Measurements from ENCODE around the gene SCN10A. TPM values are rescaled to one million over a fixed set of nuclear protein-coding genes. Genes with fewer than 3 reads are reported as not detected.

The SCN10A gene
- total RNA-seq, 1 experiment from 2014 or later, result not detected

DNA sequence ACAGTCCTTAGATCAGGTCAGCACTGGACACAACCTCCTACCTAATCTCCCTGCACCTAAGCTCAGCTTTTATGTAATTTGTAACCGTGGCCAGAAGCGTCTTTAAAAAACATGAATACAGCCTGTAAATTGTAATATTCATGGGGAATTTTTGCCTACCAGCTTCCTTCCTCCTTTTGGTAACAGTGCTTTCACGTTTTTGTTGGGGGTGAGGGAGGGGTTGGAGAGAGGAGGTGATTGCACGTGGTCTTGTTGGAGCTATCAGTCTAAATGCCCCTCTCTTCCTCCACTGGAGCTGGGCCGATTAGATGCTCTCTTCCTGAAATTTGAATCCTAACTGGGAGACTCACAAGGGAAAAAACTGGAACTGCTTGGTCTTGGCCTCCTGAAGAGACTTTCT is 131.5 kb downstream of the SCN10A start:
- TF ChIP-seq, protein P1, sequence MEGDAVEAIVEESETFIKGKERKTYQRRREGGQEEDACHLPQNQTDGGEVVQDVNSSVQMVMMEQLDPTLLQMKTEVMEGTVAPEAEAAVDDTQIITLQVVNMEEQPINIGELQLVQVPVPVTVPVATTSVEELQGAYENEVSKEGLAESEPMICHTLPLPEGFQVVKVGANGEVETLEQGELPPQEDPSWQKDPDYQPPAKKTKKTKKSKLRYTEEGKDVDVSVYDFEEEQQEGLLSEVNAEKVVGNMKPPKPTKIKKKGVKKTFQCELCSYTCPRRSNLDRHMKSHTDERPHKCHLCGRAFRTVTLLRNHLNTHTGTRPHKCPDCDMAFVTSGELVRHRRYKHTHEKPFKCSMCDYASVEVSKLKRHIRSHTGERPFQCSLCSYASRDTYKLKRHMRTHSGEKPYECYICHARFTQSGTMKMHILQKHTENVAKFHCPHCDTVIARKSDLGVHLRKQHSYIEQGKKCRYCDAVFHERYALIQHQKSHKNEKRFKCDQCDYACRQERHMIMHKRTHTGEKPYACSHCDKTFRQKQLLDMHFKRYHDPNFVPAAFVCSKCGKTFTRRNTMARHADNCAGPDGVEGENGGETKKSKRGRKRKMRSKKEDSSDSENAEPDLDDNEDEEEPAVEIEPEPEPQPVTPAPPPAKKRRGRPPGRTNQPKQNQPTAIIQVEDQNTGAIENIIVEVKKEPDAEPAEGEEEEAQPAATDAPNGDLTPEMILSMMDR (IDR thresholded peaks at IDR 0.05; ENCODE audit: unreplicated experiment), result no peak
- intact Hi-C loops (cut with micrococcal nuclease), result no loop called here
- POLR2A ChIA-PET, result no interaction called here
- Mint-ChIP-seq H3K27ac (ENCODE audit: low read depth, unreplicated experiment) (no peak overlapping the region), H3K36me3 (ENCODE audit: insufficient read depth, unreplicated experiment) (no peaks in the 10 kb centered on the region), H3K4me1 (ENCODE audit: insufficient read depth, unreplicated experiment) (no peaks in the 10 kb centered on the region), H3K27me3 (ENCODE audit: insufficient read depth, unreplicated experiment) (peaks cover 52% of the 10 kb centered on the region), H3K4me3 (ENCODE audit: unreplicated experiment) (no peak overlapping the region), H3K9me3 (ENCODE audit: unreplicated experiment) (no peaks in the 10 kb centered on the region)
- BruUV-seq (replicated peaks), result no TSS peak
- no peak for DNase-seq (ENCODE audit: unreplicated experiment)
- CTCF ChIA-PET, result interaction anchor here (0.5 to 1.1 kb wide), 5 partner anchors 48 to 345 kb away, joined by 3 to 5 read pairs (median 3); partner anchors contain the start of gene EXOG

DNA sequence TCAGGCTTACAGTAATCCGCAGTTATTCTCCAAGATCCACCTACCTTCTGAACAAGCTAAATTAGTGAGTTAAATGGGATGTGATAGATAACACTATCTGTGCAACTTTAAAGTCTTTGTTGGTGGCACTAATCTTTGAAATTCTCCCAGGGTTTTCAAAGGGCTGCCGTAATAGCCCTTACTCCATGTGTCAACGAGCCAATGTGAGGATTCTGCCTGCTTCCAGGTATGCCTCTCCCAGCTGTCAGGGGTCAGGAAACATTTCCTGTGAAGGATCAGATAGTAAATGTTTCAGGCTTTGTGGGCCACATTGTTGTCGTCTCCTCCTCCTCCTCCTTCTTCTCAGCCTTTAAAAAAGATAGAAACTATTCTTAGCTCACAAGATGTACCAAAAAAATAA is 146.3 kb downstream of the SCN10A start:
- Mint-ChIP-seq H3K9me3 (ENCODE audit: unreplicated experiment) (no peaks in the 10 kb centered on the region), H3K4me1 (ENCODE audit: insufficient read depth, unreplicated experiment) (no peaks in the 10 kb centered on the region), H3K4me3 (ENCODE audit: unreplicated experiment) (no peak overlapping the region), H3K27me3 (ENCODE audit: insufficient read depth, unreplicated experiment) (peaks cover 71% of the 10 kb centered on the region), H3K36me3 (ENCODE audit: insufficient read depth, unreplicated experiment) (no peaks in the 10 kb centered on the region), H3K27ac (ENCODE audit: low read depth, unreplicated experiment) (no peak overlapping the region)
- DNase-seq (ENCODE audit: unreplicated experiment), result no peak
- intact Hi-C loops (cut with micrococcal nuclease), result no loop called here
- TF ChIP-seq, protein P1 (IDR thresholded peaks at IDR 0.05; ENCODE audit: unreplicated experiment), result no peak
- CTCF ChIA-PET, result interaction anchor here (0.6 to 2.4 kb wide), 5 partner anchors 14 to 148 kb away, joined by 3 to 6 read pairs (median 6); no protein-coding TSS in a partner anchor
- POLR2A ChIA-PET, result interaction anchor here (1.0 kb wide), 1 partner anchor 14 kb away, joined by 3 read pairs; no protein-coding TSS in a partner anchor
- no TSS peak for BruUV-seq (replicated peaks)

DNA sequence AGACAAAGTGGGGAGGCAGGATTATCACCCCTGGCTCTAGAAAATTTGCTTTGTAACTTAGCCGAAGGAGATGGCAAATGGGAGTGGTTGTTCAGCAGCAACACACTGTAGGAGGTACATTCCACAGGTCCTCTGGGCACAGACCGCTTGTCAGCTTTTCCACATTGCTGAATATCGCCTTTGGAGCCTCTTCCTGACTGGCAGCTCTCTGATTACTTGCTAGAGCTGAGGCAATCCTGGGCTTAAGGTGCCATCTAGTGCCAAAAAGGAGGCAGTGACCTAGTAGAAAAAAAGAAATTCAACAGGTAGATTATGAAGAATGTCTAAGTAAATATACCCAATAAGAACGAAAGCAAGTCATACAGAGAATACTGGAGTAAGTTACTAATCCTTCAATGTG is 153.5 kb downstream of the SCN10A start:
- TF ChIP-seq, protein P1 (IDR thresholded peaks at IDR 0.05; ENCODE audit: unreplicated experiment), result peak; percentile 59
- BruUV-seq (replicated peaks), result no TSS peak
- POLR2A ChIA-PET, result no interaction called here
- Mint-ChIP-seq H3K36me3 (ENCODE audit: insufficient read depth, unreplicated experiment) (no peaks in the 10 kb centered on the region), H3K9me3 (ENCODE audit: unreplicated experiment) (peaks cover 14% of the 10 kb centered on the region), H3K4me3 (ENCODE audit: unreplicated experiment) (no peak overlapping the region), H3K27me3 (ENCODE audit: insufficient read depth, unreplicated experiment) (peaks cover 70% of the 10 kb centered on the region), H3K4me1 (ENCODE audit: insufficient read depth, unreplicated experiment) (no peaks in the 10 kb centered on the region), H3K27ac (ENCODE audit: low read depth, unreplicated experiment) (no peak overlapping the region)
- CTCF ChIA-PET, result interaction anchor here (0.6 to 4.9 kb wide), 12 partner anchors 9 to 639 kb away, joined by 3 to 63 read pairs (median 5); partner anchors contain the start of gene EXOG
- DNase-seq (ENCODE audit: unreplicated experiment), result peak; percentile 55
- intact Hi-C loops (cut with micrococcal nuclease), result loop anchor here (1.0 kb wide), 2 partner anchors 141 to 166 kb away; partner anchors contain the start of gene EXOG

DNA sequence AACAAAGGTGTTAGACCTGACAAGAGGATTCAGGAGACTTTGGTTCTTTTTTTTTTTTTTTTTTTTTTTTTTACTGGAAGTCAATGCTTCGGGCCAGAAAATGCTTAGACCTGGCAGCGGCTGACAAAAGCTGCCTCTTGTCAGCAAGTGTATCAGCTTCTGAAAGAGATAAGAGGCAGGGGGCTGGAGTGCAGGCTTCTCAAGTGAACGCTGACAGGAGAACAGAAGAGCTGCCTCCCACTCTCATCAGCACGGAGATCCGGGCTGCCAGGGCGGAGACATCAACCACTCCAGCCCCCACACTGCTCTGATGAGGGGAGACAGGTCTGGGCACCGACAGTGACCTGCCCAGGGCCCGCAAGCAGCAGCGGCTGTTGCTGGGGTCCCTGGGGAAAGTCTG is 157.2 kb downstream of the SCN10A start:
- no peak for DNase-seq (ENCODE audit: unreplicated experiment)
- no TSS peak for BruUV-seq (replicated peaks)
- peaks cover 14% of the 10 kb centered on the region for H3K9me3 Mint-ChIP-seq (ENCODE audit: unreplicated experiment)
- H3K27me3 Mint-ChIP-seq (ENCODE audit: insufficient read depth, unreplicated experiment), result peaks cover 44% of the 10 kb centered on the region
- TF ChIP-seq, protein P1 (IDR thresholded peaks at IDR 0.05; ENCODE audit: unreplicated experiment), result no peak
- POLR2A ChIA-PET, result no interaction called here
- intact Hi-C loops (cut with micrococcal nuclease), result loop anchor here (10.0 kb wide), 1 partner anchor 346 kb away; no protein-coding TSS in a partner anchor
- H3K36me3 Mint-ChIP-seq (ENCODE audit: insufficient read depth, unreplicated experiment), result no peaks in the 10 kb centered on the region
- CTCF ChIA-PET, result interaction anchor here (0.7 to 1.2 kb wide), 3 partner anchors 53 to 303 kb away, joined by 3 to 4 read pairs (median 3); no protein-coding TSS in a partner anchor
- no peaks in the 10 kb centered on the region for H3K4me1 Mint-ChIP-seq (ENCODE audit: insufficient read depth, unreplicated experiment)
- H3K27ac Mint-ChIP-seq (ENCODE audit: low read depth, unreplicated experiment), result no peak overlapping the region
- no peak overlapping the region for H3K4me3 Mint-ChIP-seq (ENCODE audit: unreplicated experiment)
